ENCODE data around the gene BCR.
"Not testable (repeated sequence)": the region's sequence is repeated elsewhere in the genome, so short reads cannot be mapped to it uniquely, and the experiment has no call there.

The BCR gene

GRCh38 chr22:23300476-23300875 is 120.2 kb downstream of the BCR start:
- DNase-seq, result no peak

- DNase-seq, result no peak
Measured at GRCh38 chr22:23301591-23301990, 121.3 kb downstream of the BCR start.

GRCh38 chr22:23302171-23303002 is 122.1 kb downstream of the BCR start:
- no peak for DNase-seq

- no peak for DNase-seq
Measured at GRCh38 chr22:23305321-23305910, 125.1 kb downstream of the BCR start.

GRCh38 chr22:23305922-23306374 is 125.6 kb downstream of the BCR start:
- peak; percentile 80 for DNase-seq

GRCh38 chr22:23306438-23306921 is 126.2 kb downstream of the BCR start:
- DNase-seq, result no peak

- no peak for DNase-seq
Measured at GRCh38 chr22:23306926-23307325, 126.6 kb downstream of the BCR start.

GRCh38 chr22:23307511-23307910 is 127.2 kb downstream of the BCR start:
- DNase-seq, result not testable (repeated sequence)

GRCh38 chr22:23309261-23309660 is 129.0 kb downstream of the BCR start:
- DNase-seq, result not testable (repeated sequence)

GRCh38 chr22:23310443-23311097 is 130.3 kb downstream of the BCR start:
- DNase-seq, result not testable (repeated sequence)

- DNase-seq, result not testable (repeated sequence)
Measured at GRCh38 chr22:23311635-23312420, 131.5 kb downstream of the BCR start.

- DNase-seq, result no peak
Measured at GRCh38 chr22:23313791-23314567, 133.7 kb downstream of the BCR start.

- peak; percentile 29 for DNase-seq
Measured at GRCh38 chr22:23315341-23315917, 135.1 kb downstream of the BCR start.

GRCh38 chr22:23316596-23316995 is 136.3 kb downstream of the BCR start:
- not testable (repeated sequence) for DNase-seq

GRCh38 chr22:23318316-23318715 is 138.0 kb downstream of the BCR start:
- not testable (repeated sequence) for DNase-seq

GRCh38 chr22:23322497-23323080 is 142.3 kb downstream of the BCR start:
- not testable (repeated sequence) for DNase-seq

GRCh38 chr22:23323960-23324688 is 143.8 kb downstream of the BCR start:
- DNase-seq, result not testable (repeated sequence)

GRCh38 chr22:23325183-23325582 is 144.9 kb downstream of the BCR start:
- no peak for DNase-seq

GRCh38 chr22:23333822-23334221 is 153.5 kb downstream of the BCR start:
- not testable (repeated sequence) for DNase-seq

GRCh38 chr22:23337672-23338071 is 157.4 kb downstream of the BCR start:
- not testable (repeated sequence) for DNase-seq
